HG02885 (cell line): ENCODE data around the gene ANO4.

Source experiments
- ATAC-seq: cut with Tn5 transposase; IDR thresholded peaks from one replicate; pipeline ENCODE4 v1.9.1; 2021; ENCODE audit warnings: mild to moderate bottlenecking; ENCODE audit not compliant: unreplicated experiment, poor library complexity

ANO4 gene

DNA sequence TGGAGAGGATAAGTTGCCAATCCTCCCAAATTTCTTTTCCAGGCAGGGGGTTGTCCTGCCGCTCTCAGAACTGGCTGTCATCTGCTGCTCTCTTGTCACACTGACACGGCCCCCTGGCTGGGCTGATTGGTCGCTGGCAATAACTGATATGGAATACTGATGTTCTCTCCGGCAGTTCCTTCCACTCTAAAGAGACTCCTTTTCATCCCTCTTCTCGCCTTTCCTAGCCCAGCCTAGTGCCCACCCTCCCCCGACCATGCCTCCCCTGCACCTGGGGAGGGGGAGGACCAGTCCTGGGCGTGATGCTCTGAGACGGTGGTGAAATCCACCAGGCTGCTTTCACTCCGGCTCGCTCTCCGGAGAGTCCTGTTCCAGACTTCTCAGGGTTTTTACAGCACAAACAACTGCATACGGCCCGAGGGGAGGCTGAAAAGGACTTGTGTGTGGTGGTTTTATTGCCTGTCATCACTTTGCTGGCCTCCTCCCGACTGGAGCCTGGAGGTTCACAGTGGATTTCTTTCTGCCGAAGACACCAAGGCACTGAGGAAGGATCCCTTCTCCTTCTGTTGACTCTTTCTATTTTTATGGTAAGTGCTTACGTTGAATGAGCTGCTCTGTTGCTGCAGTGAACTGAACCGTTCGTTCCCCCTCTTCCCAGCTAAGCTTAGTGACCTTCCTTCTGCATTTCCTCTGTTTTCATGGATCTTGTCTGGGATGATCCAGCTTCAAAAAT, at the start of gene ANO4:
Gene ANO4, plus strand, starts transcription at position 336 of the 733 bp plus-strand sequence. CDS start 107,010 bp downstream, outside the sequence.
- ATAC-seq: no peak

DNA sequence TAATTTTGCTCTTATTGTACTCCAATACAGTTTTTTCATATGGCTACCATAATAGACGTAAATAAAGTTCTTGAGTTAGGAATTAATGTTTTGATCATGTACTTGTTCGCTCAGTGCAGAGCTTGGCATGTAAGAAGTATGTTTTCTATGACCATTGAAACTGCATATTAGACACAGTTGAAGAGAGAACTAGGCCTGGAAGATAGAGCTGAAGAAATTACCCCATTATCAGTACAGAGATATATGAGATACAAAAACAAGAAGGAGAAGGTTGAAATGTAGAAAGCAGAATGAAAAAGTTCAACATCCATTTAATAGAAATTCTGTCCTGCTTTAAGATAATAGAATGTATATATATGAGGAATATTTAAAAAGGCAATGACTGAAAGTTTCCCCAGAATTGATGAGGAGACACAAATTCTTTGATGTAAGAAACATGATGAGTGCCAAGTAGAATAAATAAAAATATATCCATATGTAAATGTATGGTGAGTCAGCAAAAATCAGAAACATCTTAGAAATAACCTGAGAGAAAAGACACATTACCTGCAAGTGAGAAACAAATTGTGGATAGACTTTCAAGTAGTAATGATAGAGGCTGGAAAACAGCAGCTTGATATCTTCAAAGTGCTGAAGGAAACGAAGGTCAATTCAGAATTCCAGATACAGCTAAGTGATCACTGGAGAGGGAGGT, 49.1 kb upstream of the ANO4 start:
- ATAC-seq: no peak

DNA sequence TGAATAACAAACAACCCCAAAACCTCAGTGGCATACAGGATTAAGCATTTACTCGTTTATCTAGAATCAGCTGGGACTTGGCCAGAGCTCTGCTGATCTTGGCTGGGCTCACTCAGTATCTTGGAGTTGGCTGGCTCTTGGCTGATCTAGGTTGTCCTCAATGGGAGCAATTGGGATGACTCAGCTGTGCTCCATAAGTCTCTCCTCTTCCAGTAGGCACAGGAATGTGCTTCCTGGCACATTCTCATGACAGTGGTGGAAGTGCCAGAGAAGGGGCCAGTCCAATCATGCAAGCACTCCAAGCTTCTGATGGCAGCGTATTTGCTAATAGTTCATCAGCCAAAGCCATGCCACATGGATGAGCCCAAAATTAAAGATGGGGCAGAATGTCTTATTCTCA, 41.7 kb upstream of the ANO4 start:
- ATAC-seq: no peak

DNA sequence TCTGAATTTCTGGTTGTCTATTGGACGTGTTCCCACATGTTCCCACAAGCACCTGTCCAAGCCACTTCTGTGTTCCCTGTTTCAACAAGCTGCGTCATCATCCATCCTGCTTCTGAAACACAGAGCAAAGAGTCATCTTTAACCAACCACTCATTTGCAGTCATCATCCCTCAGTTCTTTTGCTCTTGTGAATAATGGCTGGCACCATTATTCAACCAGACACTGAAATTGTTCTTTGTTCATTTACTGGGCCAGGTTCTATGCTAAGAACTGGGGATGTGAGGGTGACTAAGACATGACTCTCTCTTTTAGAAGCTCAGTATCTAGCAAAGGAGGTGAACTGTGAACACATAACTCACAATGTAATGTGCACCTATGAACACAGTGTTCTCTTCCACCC, 40.7 kb upstream of the ANO4 start:
- ATAC-seq: no peak

DNA sequence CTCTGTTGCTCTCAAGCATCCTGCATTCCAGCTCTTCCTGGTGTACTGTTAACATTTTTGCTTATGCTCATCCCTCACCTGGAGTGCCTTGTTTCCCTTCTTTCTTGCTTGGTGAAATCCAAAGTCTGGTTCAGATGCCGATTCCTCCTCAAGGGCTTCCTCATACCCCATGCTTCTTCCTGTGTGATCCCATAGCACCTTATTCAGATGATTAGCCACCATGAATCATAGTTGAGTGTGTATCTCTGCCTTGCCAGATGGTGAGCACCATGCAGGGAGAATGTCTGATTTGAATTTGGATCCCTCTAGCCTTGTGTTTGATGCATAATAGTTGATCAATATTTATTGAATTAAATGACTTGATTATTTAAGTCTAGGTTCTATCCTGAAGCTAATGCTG, 39.4 kb upstream of the ANO4 start:
- ATAC-seq: no peak

DNA sequence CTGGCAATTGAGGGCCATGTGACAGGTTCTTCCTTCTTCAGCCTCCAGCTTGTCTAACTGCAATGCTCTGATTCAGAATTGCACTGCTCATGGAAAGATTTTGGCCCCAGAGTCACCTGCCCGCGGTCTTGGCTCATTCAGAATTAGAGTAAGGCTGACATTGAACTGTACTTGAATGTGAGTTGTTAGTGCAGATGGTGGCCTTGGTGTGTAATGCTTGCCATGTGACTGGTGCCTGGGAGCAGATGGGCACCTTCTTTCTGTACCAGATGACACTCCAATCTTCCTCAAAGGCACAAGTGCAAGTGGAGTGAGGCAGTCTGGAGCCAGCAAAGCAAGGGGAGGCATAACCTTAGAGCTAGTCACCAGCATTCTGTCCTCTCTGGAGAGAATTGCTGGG, 36.5 kb upstream of the ANO4 start:
- ATAC-seq: no peak

DNA sequence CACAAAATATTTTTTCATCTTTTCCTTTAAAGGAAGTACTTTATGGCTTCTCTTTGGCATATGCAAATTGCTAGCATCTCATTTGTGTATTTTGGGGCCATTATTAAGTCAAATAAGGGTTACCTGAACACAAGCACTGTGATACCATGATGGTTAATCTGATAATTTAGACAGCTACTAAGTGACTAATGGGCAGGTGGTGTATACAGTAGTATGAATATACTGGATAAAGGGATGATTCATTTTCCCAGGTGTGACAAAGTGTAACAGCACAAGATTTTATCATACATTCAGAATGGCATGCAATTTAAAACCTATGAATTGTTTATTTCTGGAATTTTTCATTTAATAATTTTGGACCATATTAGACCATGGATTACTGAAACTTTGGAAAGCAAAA, 27.2 kb upstream of the ANO4 start:
- ATAC-seq: no peak

DNA sequence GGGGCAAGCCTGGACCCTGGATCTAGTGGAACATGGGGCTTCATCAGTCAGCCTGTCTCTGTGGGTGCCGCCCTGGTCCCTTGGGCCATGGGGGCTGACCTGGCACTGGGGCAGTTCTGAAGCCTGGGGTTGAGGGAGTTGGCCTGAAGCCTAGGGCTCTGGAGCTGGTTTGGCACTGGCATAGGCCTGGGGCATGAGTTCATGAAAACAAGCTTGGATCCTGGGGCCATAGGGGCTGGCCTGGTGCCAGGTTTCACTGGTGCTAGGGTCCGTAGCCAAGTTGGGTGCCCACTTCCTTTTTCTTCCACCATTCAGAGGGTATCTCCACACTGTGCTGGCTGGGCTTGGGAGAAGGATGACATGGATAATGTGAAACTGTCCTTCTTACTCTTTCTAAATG, 26.6 kb upstream of the ANO4 start:
- no peak for ATAC-seq

DNA sequence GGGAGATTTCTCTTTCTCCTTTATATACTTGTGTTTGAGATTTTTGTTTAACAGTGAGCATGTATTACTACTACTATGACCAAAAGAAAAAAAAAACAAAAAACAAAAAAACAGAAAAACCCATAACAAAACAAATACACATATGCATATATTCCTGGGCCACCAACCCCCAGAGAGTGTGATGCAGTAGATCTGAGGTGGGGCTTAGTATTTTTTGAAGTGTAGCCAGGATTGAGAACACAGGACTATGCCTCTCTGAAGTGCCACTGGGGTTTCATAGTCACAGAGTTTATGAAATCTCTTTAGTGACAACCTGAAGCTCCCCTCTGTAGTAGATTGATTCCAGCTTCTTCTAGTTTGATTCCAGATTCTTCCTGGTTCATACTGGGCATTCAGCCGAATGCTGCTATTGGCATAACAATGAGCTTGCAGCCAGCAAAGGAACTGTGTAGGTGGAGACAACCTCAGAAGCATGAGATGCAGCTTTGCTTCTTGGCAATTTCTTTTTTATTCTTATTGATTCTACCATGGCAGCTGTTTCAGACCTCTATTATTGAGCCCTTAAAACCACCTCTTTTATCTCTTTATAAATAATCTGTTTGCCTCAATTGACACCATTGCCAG, 15.5 kb upstream of the ANO4 start:
- no peak for ATAC-seq

DNA sequence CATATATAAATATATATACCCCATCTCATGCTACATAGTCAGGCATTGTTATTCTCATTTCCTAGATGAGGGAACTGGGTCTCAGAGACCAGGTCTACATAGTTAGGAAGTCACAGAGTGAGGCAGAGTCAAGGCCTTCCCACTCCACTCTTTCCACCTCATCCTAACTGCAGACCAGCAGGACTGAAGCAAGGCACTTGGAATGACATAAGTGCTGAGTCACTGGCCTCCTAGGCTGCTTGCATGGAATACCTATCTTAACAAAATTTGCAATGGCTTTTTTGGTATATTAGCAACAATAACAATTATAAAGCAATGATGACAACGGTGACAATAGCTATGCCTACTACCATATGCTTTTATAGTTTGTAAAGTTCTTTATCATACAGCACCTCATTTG, 5.4 kb upstream of the ANO4 start:
- no peak for ATAC-seq

DNA sequence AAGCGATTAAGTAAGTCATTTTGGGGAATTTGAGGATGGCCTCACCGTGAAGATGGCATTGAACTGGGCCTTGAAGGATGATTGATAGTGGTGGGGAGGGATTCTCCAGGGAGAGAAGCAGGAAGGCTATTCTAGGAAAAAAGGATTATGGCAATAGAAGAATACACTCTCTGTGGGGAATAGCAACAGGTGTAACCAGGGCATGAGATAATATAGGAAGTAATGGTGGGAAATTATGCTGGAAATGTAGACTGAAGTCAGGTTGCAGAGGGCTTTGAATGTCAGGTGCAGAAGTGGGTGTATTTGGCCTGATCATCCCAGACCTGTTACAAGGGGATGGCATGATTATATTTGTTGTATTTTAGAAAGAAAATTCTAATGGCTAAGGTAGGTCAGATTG, 4.6 kb upstream of the ANO4 start:
- ATAC-seq: no peak

DNA sequence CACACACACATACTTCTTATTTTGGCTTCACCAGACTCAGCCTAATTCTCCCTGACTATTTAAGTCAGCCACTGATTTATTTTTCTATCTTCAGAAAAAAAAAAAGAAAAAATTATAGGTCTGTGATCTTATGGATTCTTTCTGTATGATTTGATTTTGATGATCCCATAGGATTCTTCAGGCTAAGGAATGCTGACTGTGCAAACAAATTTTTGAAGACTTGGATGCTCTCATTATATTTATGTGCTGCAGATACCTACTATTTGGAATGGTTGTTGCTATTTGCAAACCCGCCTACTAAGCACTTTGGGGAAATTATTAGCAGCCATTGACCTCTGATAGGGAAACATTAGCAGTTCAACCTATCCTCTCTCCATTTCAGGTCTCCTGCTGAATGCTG, 4.0 kb upstream of the ANO4 start:
- no peak for ATAC-seq

DNA sequence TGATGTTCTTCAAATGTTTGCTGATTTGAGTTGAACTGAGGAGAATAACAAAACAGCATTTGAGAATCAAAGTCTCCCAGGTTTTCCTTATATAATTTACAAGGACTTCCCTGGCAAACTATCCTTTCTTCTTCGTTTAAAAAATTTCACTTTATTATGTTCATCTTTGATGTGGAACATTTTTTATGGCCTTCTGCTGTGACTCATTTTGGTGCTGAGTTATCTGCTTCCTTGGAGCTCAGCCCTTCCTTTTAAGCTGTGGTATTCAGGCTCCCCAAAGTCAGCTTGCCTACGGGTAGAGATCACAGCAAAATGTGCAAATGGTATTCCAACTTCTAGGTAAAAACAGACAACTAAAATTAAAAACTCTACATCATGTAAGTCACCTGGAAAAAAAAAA, 1.4 kb upstream of the ANO4 start:
- no peak for ATAC-seq

DNA sequence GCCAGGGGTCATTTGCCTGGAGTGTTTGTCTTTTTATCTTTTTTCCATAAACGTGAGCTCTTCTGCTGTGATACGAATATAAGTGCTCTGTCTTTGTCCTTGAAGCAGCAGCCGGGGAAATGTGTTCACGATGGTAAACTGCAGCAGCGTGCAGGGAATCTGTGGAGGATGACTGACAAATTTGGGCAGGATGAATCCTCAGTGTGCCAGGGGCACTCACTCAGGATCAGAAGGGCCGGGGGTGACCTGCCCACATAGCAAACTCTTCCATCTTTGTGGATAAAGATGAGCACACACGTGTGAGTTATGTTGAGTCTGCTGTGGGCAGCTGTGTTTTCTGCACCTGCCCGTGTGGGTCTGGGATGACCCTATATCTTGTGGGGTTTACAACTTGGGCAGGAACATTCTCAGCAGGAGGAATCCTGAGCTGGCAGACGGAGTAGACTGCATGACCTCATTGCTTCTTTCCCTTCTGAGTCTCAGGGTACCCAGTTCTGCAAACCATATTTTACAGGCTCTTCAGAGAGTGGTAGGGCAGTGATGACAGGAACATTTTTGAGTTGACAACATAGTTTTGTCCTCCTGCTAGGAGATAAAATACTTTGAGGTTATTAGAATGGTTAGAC, 711 bp downstream of the ANO4 start:
- no peak for ATAC-seq

DNA sequence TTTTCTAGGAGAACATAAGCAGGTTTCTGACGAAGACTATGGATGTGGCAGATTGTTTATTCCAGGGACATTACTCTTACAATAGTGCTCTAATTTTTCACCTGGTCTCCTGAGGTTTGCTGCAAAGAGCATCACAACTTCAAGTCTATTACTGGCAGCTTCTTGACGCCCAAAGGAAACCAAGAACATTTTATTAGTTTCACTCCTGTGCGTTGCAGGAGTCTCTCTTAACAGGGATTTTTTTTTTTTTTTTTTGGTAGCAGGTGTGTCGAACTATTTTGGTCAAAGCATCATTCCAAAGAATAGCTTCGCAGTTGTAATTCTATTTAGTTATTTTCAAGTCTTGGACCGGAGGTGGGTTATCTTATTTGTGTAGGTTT, 1.2 kb downstream of the ANO4 start:
- no peak for ATAC-seq

DNA sequence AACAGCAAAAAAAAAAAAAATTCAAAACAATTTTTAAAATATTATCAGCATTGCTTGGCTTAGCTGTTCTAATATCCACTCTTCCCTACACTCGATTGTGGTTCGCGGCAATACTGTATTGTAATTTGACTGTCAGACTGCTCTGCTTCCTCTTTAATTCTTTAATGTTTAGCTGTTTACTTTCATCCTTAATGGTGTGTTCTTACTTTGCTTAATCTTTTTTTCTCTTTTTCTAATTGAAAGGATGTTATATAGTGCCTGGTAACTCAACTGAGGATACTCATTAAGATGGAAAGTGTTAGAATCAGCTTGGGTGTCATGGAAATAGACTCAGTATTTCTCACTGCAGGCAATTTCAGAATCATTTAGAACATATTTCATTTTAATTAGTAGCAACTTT, 2.0 kb downstream of the ANO4 start:
- no peak for ATAC-seq

DNA sequence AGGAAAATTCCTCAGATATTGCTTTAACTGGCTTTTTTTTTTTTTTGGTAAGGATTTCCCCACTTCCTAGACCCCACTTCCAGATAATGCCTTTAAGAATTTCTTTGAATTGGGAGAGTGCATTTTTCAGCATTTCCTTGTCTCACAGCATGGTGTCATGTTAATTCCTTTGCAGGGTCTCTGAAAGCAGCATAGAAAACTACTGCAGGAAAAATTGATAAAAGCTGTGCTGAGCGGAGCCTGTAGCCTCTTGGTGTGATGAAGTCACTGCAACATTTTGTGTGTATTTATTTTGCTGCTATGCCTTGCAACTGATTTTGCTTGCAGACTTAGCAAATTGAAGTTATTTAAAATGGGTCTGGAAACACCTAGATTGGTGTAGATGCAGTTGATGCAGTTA, 2.7 kb downstream of the ANO4 start:
- no peak for ATAC-seq

DNA sequence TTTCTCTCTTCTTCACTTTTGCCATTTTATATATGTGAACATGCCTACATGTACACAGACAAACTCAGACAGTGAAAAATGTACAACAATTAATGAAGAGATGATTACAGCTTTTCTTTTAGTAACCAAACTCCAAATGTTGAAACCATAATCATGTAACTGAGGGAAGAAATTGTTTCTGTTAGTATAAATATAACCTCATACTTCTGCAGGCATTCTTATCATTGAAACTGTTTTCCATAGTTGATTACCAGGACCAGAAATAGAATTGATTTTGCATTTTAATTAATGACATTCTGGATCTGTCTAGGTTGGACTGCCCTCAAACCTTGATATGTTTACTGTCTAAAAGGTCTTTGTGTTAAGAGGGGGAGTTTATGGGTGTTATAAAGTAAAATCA, 3.2 kb downstream of the ANO4 start:
- ATAC-seq: no peak

DNA sequence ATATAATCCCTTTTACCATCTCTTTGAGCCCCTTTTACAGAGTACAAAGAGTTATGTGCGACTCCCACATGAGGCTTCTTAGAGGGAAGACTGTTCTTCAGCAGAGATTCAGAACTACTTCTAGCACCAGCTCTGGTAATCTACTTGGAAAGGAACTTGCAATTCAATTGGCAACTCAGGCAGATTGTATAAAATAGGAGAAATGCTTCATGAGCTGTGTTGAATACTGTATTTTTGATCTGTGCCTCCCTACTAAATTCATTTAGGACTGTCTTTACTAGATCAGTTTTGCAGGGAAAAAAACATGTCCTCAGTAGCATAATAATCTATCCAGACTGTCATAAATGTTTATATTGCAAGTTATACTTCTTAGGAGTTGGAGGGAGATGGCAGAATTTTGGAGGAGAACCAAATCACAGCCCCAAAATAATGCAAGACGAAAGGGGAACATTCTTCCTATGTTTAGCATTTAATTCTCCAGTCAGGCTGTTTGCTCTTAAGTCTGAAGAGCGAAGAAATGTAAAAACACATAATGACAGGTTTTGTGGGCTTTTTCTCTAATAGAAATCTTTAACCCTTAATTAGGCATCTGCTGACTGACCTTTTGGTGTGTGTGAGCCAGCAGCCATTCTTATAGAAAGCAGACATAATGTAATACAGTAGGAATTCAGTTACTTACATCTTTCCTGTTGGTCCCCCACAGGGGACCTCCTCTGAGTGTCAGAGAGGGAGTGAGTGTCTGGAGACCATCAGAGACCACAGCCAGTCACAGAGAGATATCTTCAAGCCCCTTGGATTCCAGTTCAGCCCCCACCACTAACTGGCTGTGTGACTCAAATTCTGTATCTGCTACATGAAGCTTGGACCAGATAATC, 3.9 kb downstream of the ANO4 start:
- no peak for ATAC-seq

DNA sequence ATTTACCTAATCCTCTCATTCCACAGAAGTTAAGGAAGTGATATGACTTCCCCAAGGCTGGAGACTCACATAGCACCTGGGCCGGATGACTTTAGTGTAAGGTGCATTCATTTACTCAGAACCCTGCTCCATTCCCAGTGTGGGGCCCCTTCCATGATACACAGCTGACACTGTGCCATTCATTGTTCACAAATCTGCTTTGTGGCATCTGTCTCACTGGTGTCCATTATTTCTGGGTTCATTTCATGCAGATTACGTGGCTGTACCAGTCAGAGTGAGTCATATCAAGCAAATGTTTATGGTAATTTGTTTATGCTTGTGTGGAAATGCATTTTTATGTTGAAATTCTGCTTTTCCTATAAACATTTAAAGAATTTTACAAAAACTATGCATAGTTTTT, 5.2 kb downstream of the ANO4 start:
- no peak for ATAC-seq
